Body of pancreas (tissue), 4 donors: ENCODE measurements around the gene SENP6. TPM values are rescaled to one million over a fixed set of nuclear protein-coding genes. Genes with fewer than 3 reads are reported as not detected.

Source experiments
- ATAC-seq: fragments of 150-250 bp; one replicate; pipeline ENCODE4 v1.9.1; 2016
- DNase-seq, 4 donors: peaks; one replicate each; pipeline ENCODE4 v3.0.0-alpha.2; 2019
- H3K27ac ChIP-seq, 4 donors: fragments of 200-600 bp; sonication (generic); 1 replicate in 3 of 4; 2 replicates in 1 of 4; pipeline versions ENCODE4 v1.5.1 to v1.6.1; 2016 to 2019; ENCODE audit warnings: mild to moderate bottlenecking in 1 of 4, mixed read lengths in 1 of 4, moderate library complexity in 1 of 4
- H3K27me3 ChIP-seq, 2 donors: fragments of 200-600 bp; sonication (generic); one replicate each; pipeline ENCODE4 v1.6.0; 2016; ENCODE audit warnings: mild to moderate bottlenecking in 1 of 2
- H3K36me3 ChIP-seq, 2 donors: fragments of 200-600 bp; sonication (generic); replicated peaks in 1 of 2; 2 replicates each; pipeline ENCODE4 v1.5.1; 2016; ENCODE audit warnings: low read depth in 2 of 2; ENCODE audit not compliant: insufficient read depth in 1 of 2
- H3K4me1 ChIP-seq: fragments of 200-600 bp; sonication (generic); one replicate; pipeline ENCODE4 v1.6.0; 2016
- H3K4me3 ChIP-seq, 2 donors: fragments of 200-600 bp; sonication (generic); 1 replicate in 1 of 2; 2 replicates in 1 of 2; pipeline ENCODE4 v1.5.1; 2016 to 2019
- H3K9me3 ChIP-seq, 3 donors: fragments of 200-600 bp; sonication (generic); 1 replicate in 2 of 3; 2 replicates in 1 of 3; pipeline ENCODE4 v1.5.1; 2016
- CTCF ChIP-seq, 7 experiments: fragments of 450-650 bp in 4 of 7; fragments of 200-600 bp in 3 of 7; sonication (generic) in 3 of 7; IDR thresholded peaks; one replicate each; pipeline ENCODE4 v1.5.1; 2016 to 2019; ENCODE audit warnings: antibody characterized with exemption in 7 of 7
- POLR2A ChIP-seq, 3 donors: fragments of 450-650 bp; IDR thresholded peaks; one replicate each; pipeline ENCODE4 v1.6.1; 2016; ENCODE audit warnings: antibody characterized with exemption in 3 of 3, mild to moderate bottlenecking in 2 of 3
- WGBS, 2 donors: methylation state at CpG; one replicate each; pipeline ENCODE4 v1.1.5; 2017; 5-methylcytosine and 5-hydroxymethylcytosine counted together
- intact Hi-C: fragments of 100-400 bp; cut with DNase I; formaldehyde crosslinking; loops from one replicate; pipeline ENCODE4 v1.15.1; 2023
- total RNA-seq, 2 donors: library from RNA; depleted of rRNA; stranded (reverse); fragments of >200 nt; gene quantifications; one replicate each; pipeline ENCODE4 v1.1.0, GENCODE V29; 2016

SENP6 gene
- total RNA-seq, 2 donors from 2014 or later: 68.6 to 75.2 TPM

- 88 to 96% methylated on average over 16 of the region's 16 CpGs for WGBS, 2 donors
- ATAC-seq (no peak), DNase-seq (no peak)
- H3K36me3 ChIP-seq: no peaks in the 10 kb centered on the region
- no peaks in the 10 kb centered on the region for H3K9me3 ChIP-seq
- no peak overlapping the region for H3K4me3 ChIP-seq
- peaks cover 45% of the 10 kb centered on the region for H3K4me1 ChIP-seq
- H3K27ac ChIP-seq: no peak overlapping the region
- no peak for TF ChIP-seq CTCF (IDR thresholded peaks at IDR 0.05)
- no peak for TF ChIP-seq POLR2A (IDR thresholded peaks at IDR 0.05)
- no peaks in the 10 kb centered on the region for H3K27me3 ChIP-seq
- intact Hi-C loops: no loop called here
Measured at GRCh38 chr6:75604294-75604693, 2.6 kb downstream of the SENP6 start.

- Histone ChIP-seq H3K27ac (no peak overlapping the region), H3K36me3 (no peaks in the 10 kb centered on the region), H3K4me3 (no peak overlapping the region), H3K9me3 (no peaks in the 10 kb centered on the region), H3K27me3 (no peaks in the 10 kb centered on the region), H3K4me1 (peaks cover 54% of the 10 kb centered on the region)
- TF ChIP-seq POLR2A (IDR thresholded peaks at IDR 0.05): no peak
- ATAC-seq (no peak), DNase-seq (no peak)
- intact Hi-C loops: no loop called here
- 88 to 94% methylated on average over 4 of the region's 4 CpGs for WGBS, 2 donors
Measured at GRCh38 chr6:75605635-75606034, 4.0 kb downstream of the SENP6 start.

GRCh38 chr6:75608304-75608703, 6.6 kb downstream of the SENP6 start:
- no peak for DNase-seq
- no peaks in the 10 kb centered on the region for H3K36me3 ChIP-seq
- peaks cover 76% of the 10 kb centered on the region for H3K4me1 ChIP-seq
- no peaks in the 10 kb centered on the region for H3K9me3 ChIP-seq
- no peak overlapping the region for H3K27ac ChIP-seq
- H3K27me3 ChIP-seq: no peaks in the 10 kb centered on the region
- no peak for ATAC-seq
- no peak overlapping the region for H3K4me3 ChIP-seq
- 81 to 95% methylated on average over 3 of the region's 3 CpGs for WGBS, 2 donors
- no peak for TF ChIP-seq POLR2A (IDR thresholded peaks at IDR 0.05)
- intact Hi-C loops: no loop called here

GRCh38 chr6:75608956-75609533, 7.4 kb downstream of the SENP6 start:
- WGBS, 2 donors: 61 to 75% methylated on average over 4 of the region's 4 CpGs
- H3K27ac ChIP-seq: peak overlapping the region in 1 of 4 donors; percentile 26
- no peaks in the 10 kb centered on the region for H3K27me3 ChIP-seq
- peaks cover 81% of the 10 kb centered on the region for H3K4me1 ChIP-seq
- ATAC-seq (no peak), DNase-seq (no peak)
- TF ChIP-seq POLR2A (IDR thresholded peaks at IDR 0.05) (no peak), CTCF (IDR thresholded peaks at IDR 0.05) (no peak)
- H3K4me3 ChIP-seq: no peak overlapping the region
- H3K9me3 ChIP-seq: no peaks in the 10 kb centered on the region
- intact Hi-C loops: no loop called here
- H3K36me3 ChIP-seq: no peaks in the 10 kb centered on the region

- Histone ChIP-seq H3K4me1 (peaks cover 81% of the 10 kb centered on the region), H3K27ac (peak overlapping the region in 1 of 4 donors; percentile 15)
Measured at GRCh38 chr6:75609639-75610590, 8.2 kb downstream of the SENP6 start.

More at GRCh38 chr6:75609639-75610590, 8.2 kb downstream of the SENP6 start:
- Histone ChIP-seq H3K27me3 (no peaks in the 10 kb centered on the region), H3K9me3 (no peaks in the 10 kb centered on the region), H3K4me3 (no peak overlapping the region), H3K36me3 (no peaks in the 10 kb centered on the region)
- DNase-seq (no peak), ATAC-seq (no peak)
- no peak for TF ChIP-seq POLR2A (IDR thresholded peaks at IDR 0.05)
- TF ChIP-seq CTCF (IDR thresholded peaks at IDR 0.05): no peak
- WGBS, 2 donors: 82 to 90% methylated on average over 6 of the region's 6 CpGs
- intact Hi-C loops: no loop called here
